HCT116 (cell line): ENCODE results near the gene TTF2. TPM values are rescaled to one million over a fixed set of nuclear protein-coding genes. Genes with fewer than 3 reads are reported as not detected.

ENCODE experiments used
- ATAC-seq: fragments of 200-7000 bp; cut with Tn5 transposase; 2 replicates; pipeline ENCODE4 v1.9.1; 2020; ENCODE audit warnings: mild to moderate bottlenecking, moderate library complexity
- BruUV-seq: library from RNA; stranded (reverse); fragments of 400-500 nt; replicated peaks from 2 replicates; lab custom pipeline; 2021; lab: Mats Ljungman, UMichigan
- CTCF ChIA-PET: fragments of 300-600 bp; sonication (Branson Sonifier 250); formaldehyde crosslinking; loops from one replicate; lab custom pipeline; 2021; ENCODE audit warnings: antibody characterized with exemption; lab: Charles Lee
- POLR2A ChIA-PET: fragments of 300-600, 350-600 bp; sonication (Branson Sonifier 250); formaldehyde crosslinking; loops from one replicate; lab custom pipeline; 2021; ENCODE audit warnings: antibody characterized with exemption; lab: Charles Lee
- RAD21 ChIA-PET, 2 experiments: fragments of 300-600 bp; sonication (Branson Sonifier 250); formaldehyde crosslinking; loops; one replicate each; lab custom pipeline; 2023; ENCODE audit warnings: low total read pairs in 2 of 2; ENCODE audit not compliant: uncharacterized antibody in 2 of 2, unreplicated experiment in 2 of 2, low non-redundant PET in 1 of 2; lab: Charles Lee
- DNase-seq: peaks from one replicate; pipeline ENCODE4 v3.0.0-alpha.2; 2010; ENCODE audit warnings: low read depth, low spot score
- H2AFZ ChIP-seq: fragments of 200-600 bp; shearing (Covaris generic), sonication (generic); 2 replicates; pipeline ENCODE4 v1.6.1; 2017; ENCODE audit warnings: low read depth, mixed run types, mixed read lengths, antibody characterized with exemption, low read length; ENCODE audit not compliant: poor library complexity, severe bottlenecking
- H3K27ac ChIP-seq: 2 replicates; pipeline ENCODE4 v1.5.1; 2012; ENCODE audit warnings: low read depth, low read length
- H3K27me3 ChIP-seq: fragments of 200-600 bp; sonication (generic); 2 replicates; pipeline ENCODE4 v1.6.1; 2016; ENCODE audit warnings: mixed run types, low read length, mixed read lengths; ENCODE audit not compliant: insufficient read depth
- H3K36me3 ChIP-seq, 2 experiments: fragments of 200-500 bp in 1 of 2; fragments of 200-600 bp in 1 of 2; sonication (Bioruptor generic) in 1 of 2; sonication (generic) in 1 of 2; 2 replicates each; pipeline versions ENCODE4 v1.5.1 to v1.6.1; 2014 to 2016; ENCODE audit warnings: low read length in 2 of 2, inconsistent platforms in 1 of 2, mixed read lengths in 1 of 2, mixed run types in 1 of 2; ENCODE audit not compliant: insufficient read depth in 2 of 2, control insufficient read depth in 1 of 2
- H3K4me1 ChIP-seq, 2 experiments: fragments of 200-600 bp in 1 of 2; sonication (generic) in 1 of 2; 2 replicates each; pipeline versions ENCODE4 v1.5.1 to v1.6.1; 2012 to 2017; ENCODE audit warnings: low read length in 2 of 2, inconsistent platforms in 1 of 2, mild to moderate bottlenecking in 1 of 2, mixed read lengths in 1 of 2, mixed run types in 1 of 2, moderate library complexity in 1 of 2; ENCODE audit not compliant: insufficient read depth in 2 of 2, control insufficient read depth in 1 of 2
- H3K4me2 ChIP-seq: fragments of 200-600 bp; sonication (generic); 2 replicates; pipeline ENCODE4 v1.6.1; 2017; ENCODE audit warnings: mixed run types, low read length, mixed read lengths
- H3K4me3 ChIP-seq, 2 experiments: fragments of 200-600 bp in 1 of 2; sonication (generic) in 1 of 2; replicated peaks in 1 of 2; 2 replicates each; pipeline ENCODE4 v1.5.1; 2011 to 2016; ENCODE audit warnings: low read length in 2 of 2, control low read depth in 1 of 2, low read depth in 1 of 2, mild to moderate bottlenecking in 1 of 2, mixed read lengths in 1 of 2, mixed run types in 1 of 2
- H3K79me2 ChIP-seq: fragments of 200-600 bp; sonication (generic); 2 replicates; pipeline ENCODE4 v1.6.1; 2017; ENCODE audit warnings: mild to moderate bottlenecking, mixed run types, low read length, moderate library complexity, mixed read lengths; ENCODE audit not compliant: insufficient read depth
- H3K9ac ChIP-seq: fragments of 200-600 bp; sonication (generic); 2 replicates; pipeline ENCODE4 v1.6.1; 2016; ENCODE audit warnings: low read length, mixed read lengths
- H3K9me2 ChIP-seq: fragments of 200-600 bp; sonication (generic), shearing (Covaris generic); 2 replicates; pipeline ENCODE4 v1.6.1; 2017; ENCODE audit warnings: mixed run types, mild to moderate bottlenecking, moderate library complexity; ENCODE audit not compliant: insufficient read depth
- H3K9me3 ChIP-seq, 2 experiments: fragments of 200-500 bp in 1 of 2; fragments of 200-600 bp in 1 of 2; sonication (Bioruptor generic) in 1 of 2; sonication (generic) in 1 of 2; 2 replicates each; pipeline ENCODE4 v1.6.1; 2014 to 2017; ENCODE audit warnings: low read length in 2 of 2, mixed read lengths in 2 of 2, inconsistent platforms in 1 of 2, low read depth in 1 of 2, mild to moderate bottlenecking in 1 of 2, mixed run types in 1 of 2, moderate library complexity in 1 of 2; ENCODE audit not compliant: control insufficient read depth in 1 of 2, insufficient read depth in 1 of 2
- H4K20me1 ChIP-seq: fragments of 200-600 bp; sonication (generic), shearing (Covaris generic); 2 replicates; pipeline ENCODE4 v1.6.1; 2017; ENCODE audit warnings: mixed run types, mild to moderate bottlenecking, moderate library complexity; ENCODE audit not compliant: insufficient read depth
- ATF3 ChIP-seq: IDR thresholded peaks from 2 replicates; pipeline ENCODE4 v1.6.1; 2012
- CBX3 ChIP-seq: IDR thresholded peaks from 2 replicates; pipeline ENCODE4 v1.6.1; 2012; ENCODE audit warnings: low read depth
- CEBPB ChIP-seq: IDR thresholded peaks from 2 replicates; pipeline ENCODE4 v1.6.1; 2012; ENCODE audit warnings: low read depth
- CTCF ChIP-seq, 3 experiments: fragments of 200-600 bp in 1 of 3; sonication (generic) in 1 of 3; IDR thresholded peaks in 2 of 3; conservative IDR thresholded peaks in 1 of 3; 2 replicates each; pipeline ENCODE4 v1.5.1; 2012 to 2017; ENCODE audit warnings: low read depth in 2 of 3, low read length in 2 of 3, antibody characterized with exemption in 1 of 3, borderline replicate concordance in 1 of 3, control low read depth in 1 of 3, mild to moderate bottlenecking in 1 of 3, mixed read lengths in 1 of 3, mixed run types in 1 of 3, moderate library complexity in 1 of 3; ENCODE audit not compliant: insufficient read depth in 1 of 3
- EGR1 ChIP-seq: IDR thresholded peaks from 2 replicates; pipeline ENCODE4 v1.6.1; 2012; ENCODE audit warnings: low read depth
- ELF1 ChIP-seq: IDR thresholded peaks from 2 replicates; pipeline ENCODE4 v1.6.1; 2012; ENCODE audit warnings: low read depth, borderline replicate concordance
- EZH2 ChIP-seq: fragments of 200-600 bp; sonication (generic); IDR thresholded peaks from 2 replicates; pipeline ENCODE4 v1.6.1; 2017; ENCODE audit warnings: antibody characterized with exemption, mixed run types
- FOSL1 ChIP-seq: IDR thresholded peaks from 2 replicates; pipeline ENCODE4 v1.6.1; 2012; ENCODE audit warnings: low read depth
- JUND ChIP-seq: IDR thresholded peaks from 2 replicates; pipeline ENCODE4 v1.6.1; 2012
- POLR2A ChIP-seq: IDR thresholded peaks from 2 replicates; pipeline ENCODE4 v1.7.0; 2011; ENCODE audit warnings: borderline replicate concordance; ENCODE audit not compliant: insufficient read depth, insufficient read length; ENCODE audit errors: extremely low read depth
- POLR2AphosphoS5 ChIP-seq: IDR thresholded peaks from 2 replicates; pipeline ENCODE4 v1.6.1; 2011; ENCODE audit warnings: mild to moderate bottlenecking, low read depth, low read length, moderate library complexity
- RAD21 ChIP-seq: IDR thresholded peaks from 2 replicates; pipeline ENCODE4 v1.6.1; 2012; ENCODE audit warnings: low read depth, mild to moderate bottlenecking
- REST ChIP-seq: IDR thresholded peaks from 2 replicates; pipeline ENCODE4 v1.6.1; 2012; ENCODE audit warnings: low read depth
- SP1 ChIP-seq: IDR thresholded peaks from 2 replicates; pipeline ENCODE4 v1.6.1; 2012; ENCODE audit warnings: low read depth
- SRF ChIP-seq: IDR thresholded peaks from 2 replicates; pipeline ENCODE4 v1.6.1; 2012; ENCODE audit warnings: low read depth
- ZBTB33 ChIP-seq: IDR thresholded peaks from 2 replicates; pipeline ENCODE4 v1.6.1; 2011; ENCODE audit warnings: mild to moderate bottlenecking, low read length, moderate library complexity; ENCODE audit not compliant: insufficient replicate concordance; ENCODE audit errors: extremely low read depth
- ZNF274 ChIP-seq: fragments of 200-500 bp; sonication (Bioruptor generic); IDR thresholded peaks from 2 replicates; pipeline ENCODE4 v1.6.1; 2014; ENCODE audit warnings: mild to moderate bottlenecking, low read depth, low read length, inconsistent platforms
- intact Hi-C: fragments of 100-400 bp; cut with micrococcal nuclease; formaldehyde crosslinking; loops from 2 replicates; pipeline ENCODE4 v1.10.0; 2022
- total RNA-seq: library from RNA; stranded (reverse); gene quantifications from one replicate; pipeline ENCODE4 v1.2.1, GENCODE V29; 2021; ENCODE audit not compliant: unreplicated experiment

Gene TTF2
- total RNA-seq, 1 experiment from 2014 or later, result 60.3 TPM

- intact Hi-C loops, result loop anchor here (5.0 kb wide), 1 partner anchor 91 kb away; no protein-coding TSS in a partner anchor
- POLR2A ChIA-PET, result no interaction called here
- DNase-seq (no peak), ATAC-seq (no peak)
- H3K4me1 ChIP-seq, result no peaks in the 10 kb centered on the region
- H3K36me3 ChIP-seq, result no peaks in the 10 kb centered on the region
- CTCF ChIA-PET, result no interaction called here
- no peaks in the 10 kb centered on the region for H3K9me3 ChIP-seq
- no peaks in the 10 kb centered on the region for H3K9me2 ChIP-seq
- H3K27ac ChIP-seq, result no peak overlapping the region
- BruUV-seq, result no TSS peak
- no peak overlapping the region for H3K4me3 ChIP-seq
- no peaks in the 10 kb centered on the region for H4K20me1 ChIP-seq
- no peak overlapping the region for H3K9ac ChIP-seq
- no peak overlapping the region for H2AFZ ChIP-seq
- RAD21 ChIA-PET, result no interaction called here
- no peaks in the 10 kb centered on the region for H3K27me3 ChIP-seq
- no peaks in the 10 kb centered on the region for H3K79me2 ChIP-seq
- TF ChIP-seq FOSL1 (no peak), CTCF (IDR thresholded peaks at IDR 0.05 in 2 of 3, conservative IDR thresholded peaks at IDR 0.05 in 1 of 3; ENCODE audit: borderline replicate concordance in 1 of 3, insufficient read depth in 1 of 3, low read depth in 2 of 3, low read length in 2 of 3) (no peak), ELF1 (no peak), CEBPB (no peak), REST (no peak), ATF3 (no peak), ZNF274 (no peak), POLR2AphosphoS5 (no peak), ZBTB33 (no peak), CBX3 (no peak), JUND (no peak), EZH2 (no peak), RAD21 (no peak), SP1 (no peak), EGR1 (no peak), SRF (no peak), POLR2A (no peak)
- no peak overlapping the region for H3K4me2 ChIP-seq
Measured at GRCh38 chr1:117037802-117038201, 22.3 kb upstream of the TTF2 start.
